B cell (primary cell): Measurements from ENCODE around the gene GEMIN4. TPM values are rescaled to one million over a fixed set of nuclear protein-coding genes. Genes with fewer than 3 reads are reported as not detected.
"Not testable (repeated sequence)": the region's sequence is repeated elsewhere in the genome, so short reads cannot be mapped to it uniquely, and the experiment has no call there.

ENCODE experiments used
- ATAC-seq: fragments of 200-7000 bp; cut with Tn5 transposase; one replicate; pipeline ENCODE4 v1.10.0; 2021; ENCODE audit warnings: low read depth, mild to moderate bottlenecking, moderate number of reproducible peaks, moderate library complexity
- CTCF ChIA-PET: fragments of 350-600 bp; sonication (Branson Sonifier 250); formaldehyde crosslinking; loops from one replicate; lab custom pipeline; 2021; ENCODE audit warnings: antibody characterized with exemption, inconsistent platforms; lab: Charles Lee
- POLR2A ChIA-PET: fragments of 350-600 bp; sonication (Branson Sonifier 250); formaldehyde crosslinking; loops from one replicate; lab custom pipeline; 2021; ENCODE audit warnings: antibody characterized with exemption; lab: Charles Lee
- DNase-seq: peaks from one replicate; pipeline ENCODE4 v3.0.0; 2013
- H2AFZ ChIP-seq: 2 replicates; pipeline ENCODE4 v1.6.1; 2012; ENCODE audit warnings: mild to moderate bottlenecking, low read depth, low read length; ENCODE audit not compliant: insufficient read depth, poor library complexity, severe bottlenecking
- H3K27ac ChIP-seq, 2 donors: 1 replicate in 1 of 2; 2 replicates in 1 of 2; pipeline ENCODE4 v1.5.1; 2012 to 2013; ENCODE audit warnings: low read length in 2 of 2, mild to moderate bottlenecking in 2 of 2, moderate library complexity in 1 of 2
- H3K27me3 ChIP-seq, 4 experiments: fragments of 200-600 bp in 1 of 4; sonication (generic) in 1 of 4; replicated peaks in 1 of 4; 1 replicate in 2 of 4; 2 replicates in 2 of 4; pipeline versions ENCODE4 v1.6.1 to v1.7.0; 2013 to 2016; ENCODE audit warnings: low read length in 3 of 4, mild to moderate bottlenecking in 2 of 4, mixed read lengths in 1 of 4, moderate library complexity in 1 of 4; ENCODE audit not compliant: insufficient read depth in 4 of 4, control insufficient read depth in 3 of 4; ENCODE audit errors: control extremely low read depth in 1 of 4
- H3K36me3 ChIP-seq, 2 experiments: replicated peaks in 1 of 2; 1 replicate in 1 of 2; 2 replicates in 1 of 2; pipeline versions ENCODE4 v1.6.1 to v1.7.1; 2013; ENCODE audit warnings: low read length in 1 of 2; ENCODE audit not compliant: insufficient read depth in 2 of 2, control insufficient read depth in 1 of 2; ENCODE audit errors: control extremely low read depth in 1 of 2, extremely low read depth in 1 of 2
- H3K4me1 ChIP-seq, 2 donors: fragments of 200-600 bp in 1 of 2; sonication (generic) in 1 of 2; 1 replicate in 1 of 2; 2 replicates in 1 of 2; pipeline versions ENCODE4 v1.5.1 to v1.6.1; 2013 to 2017; ENCODE audit warnings: low read length in 2 of 2; ENCODE audit not compliant: control insufficient read depth in 2 of 2, insufficient read depth in 2 of 2
- H3K4me2 ChIP-seq: replicated peaks from 2 replicates; pipeline ENCODE3; 2012; ENCODE audit warnings: mild to moderate bottlenecking, low read depth, low read length; ENCODE audit not compliant: poor library complexity, severe bottlenecking
- H3K4me3 ChIP-seq, 5 experiments: fragments of 200-600 bp in 1 of 5; sonication (generic) in 1 of 5; 1 replicate in 3 of 5; 2 replicates in 2 of 5; pipeline versions ENCODE4 v1.5.1 to v1.7.0; 2011 to 2016; ENCODE audit warnings: low read length in 4 of 5, mild to moderate bottlenecking in 4 of 5, low read depth in 2 of 5, control low read depth in 1 of 5, moderate library complexity in 1 of 5; ENCODE audit not compliant: insufficient read depth in 1 of 5; ENCODE audit errors: control extremely low read depth in 1 of 5, extremely low read depth in 1 of 5
- H3K79me2 ChIP-seq: fragments of 200-600 bp; sonication (generic); one replicate; pipeline ENCODE4 v1.6.0; 2016; ENCODE audit warnings: low read length; ENCODE audit not compliant: control insufficient read depth, insufficient read depth
- H3K9ac ChIP-seq: fragments of 200-600 bp; sonication (generic); 2 replicates; pipeline ENCODE4 v1.6.1; 2017; ENCODE audit warnings: mild to moderate bottlenecking, low read length, moderate library complexity
- H3K9me3 ChIP-seq, 3 donors: one replicate each; pipeline versions ENCODE4 v1.6.1 to v1.7.1; 2013; ENCODE audit warnings: low read length in 2 of 3; ENCODE audit not compliant: control insufficient read depth in 2 of 3, insufficient read depth in 1 of 3; ENCODE audit errors: control extremely low read depth in 1 of 3
- H4K20me1 ChIP-seq: 2 replicates; pipeline ENCODE4 v1.6.0; 2012; ENCODE audit warnings: mild to moderate bottlenecking, low read length; ENCODE audit not compliant: insufficient read depth, control insufficient read depth, poor library complexity, severe bottlenecking
- H3K27ac Mint-ChIP-seq: one replicate; pipeline ENCODE4 v1.8.0; 2021; ENCODE audit warnings: mixed read lengths
- H3K27me3 Mint-ChIP-seq: one replicate; pipeline ENCODE4 v1.8.0; 2021; ENCODE audit warnings: mixed read lengths
- H3K4me1 Mint-ChIP-seq: one replicate; pipeline ENCODE4 v1.8.0; 2021; ENCODE audit warnings: mixed read lengths
- H3K4me3 Mint-ChIP-seq: one replicate; pipeline ENCODE4 v1.8.0; 2021; ENCODE audit warnings: mixed read lengths
- H3K9me3 Mint-ChIP-seq: one replicate; pipeline ENCODE4 v1.8.0; 2022; ENCODE audit warnings: mixed read lengths; ENCODE audit not compliant: insufficient read depth
- CTCF ChIP-seq: fragments of 200-600 bp; IDR thresholded peaks from one replicate; pipeline ENCODE4 v1.8.0; 2022; ENCODE audit warnings: antibody characterized with exemption, mild to moderate bottlenecking
- EZH2 ChIP-seq: IDR thresholded peaks from 2 replicates; pipeline ENCODE4 v1.6.1; 2012; ENCODE audit warnings: borderline replicate concordance, low read depth, mild to moderate bottlenecking, moderate library complexity, low read length; ENCODE audit not compliant: insufficient read depth, poor library complexity, severe bottlenecking
- WGBS: methylation state at CpG from one replicate; pipeline ENCODE4 v1.1.5; 2013; ENCODE audit warnings: missing lambda C conversion rate; ENCODE audit not compliant: insufficient coverage; 5-methylcytosine and 5-hydroxymethylcytosine counted together
- intact Hi-C: fragments of 100-400 bp; cut with micrococcal nuclease; formaldehyde crosslinking; loops from one replicate; pipeline ENCODE4 v1.10.0; 2022
- polyA plus RNA-seq: library from polyadenylated mRNA; depleted of rRNA; stranded (reverse); fragments of >200 nt; gene quantifications from 2 replicates; pipeline ENCODE4 v1.2.3, GENCODE V29; 2012
- total RNA-seq, 2 donors: library from RNA; stranded (reverse); fragments of 120-200 nt in 1 of 2; gene quantifications; 1 replicate in 1 of 2; 2 replicates in 1 of 2; pipeline versions ENCODE4 v1.2.3 to v1.2.4, GENCODE V29; 2013 to 2022

Gene GEMIN4
- total and polyA plus RNA-seq, 2 donors (not counting 1 experiment from before 2014, with no cell fraction given), result 25.6 to 26.1 TPM

GRCh38 chr17:789931-790873 is 38.1 kb upstream of the GEMIN4 start:
- Histone ChIP-seq H3K79me2 (peaks cover 13% of the 10 kb centered on the region), H3K36me3 (peaks cover 7 to 45% of the 10 kb centered on the region in 2 experiments)
- H3K27me3 ChIP-seq, H2AFZ ChIP-seq, H3K9me3 ChIP-seq, H3K9me3 Mint-ChIP-seq, ATAC-seq, H3K27me3 Mint-ChIP-seq, H3K27ac ChIP-seq, H3K4me2 ChIP-seq, H3K4me3 Mint-ChIP-seq, DNase-seq, H3K4me1 Mint-ChIP-seq, H3K4me3 ChIP-seq, H3K9ac ChIP-seq, H3K4me1 ChIP-seq, POLR2A ChIA-PET, CTCF ChIA-PET, H4K20me1 ChIP-seq, intact Hi-C loops, H3K27ac Mint-ChIP-seq: not testable (repeated sequence)
- 94% methylated on average over 22 of the region's 38 CpGs for WGBS

DNA sequence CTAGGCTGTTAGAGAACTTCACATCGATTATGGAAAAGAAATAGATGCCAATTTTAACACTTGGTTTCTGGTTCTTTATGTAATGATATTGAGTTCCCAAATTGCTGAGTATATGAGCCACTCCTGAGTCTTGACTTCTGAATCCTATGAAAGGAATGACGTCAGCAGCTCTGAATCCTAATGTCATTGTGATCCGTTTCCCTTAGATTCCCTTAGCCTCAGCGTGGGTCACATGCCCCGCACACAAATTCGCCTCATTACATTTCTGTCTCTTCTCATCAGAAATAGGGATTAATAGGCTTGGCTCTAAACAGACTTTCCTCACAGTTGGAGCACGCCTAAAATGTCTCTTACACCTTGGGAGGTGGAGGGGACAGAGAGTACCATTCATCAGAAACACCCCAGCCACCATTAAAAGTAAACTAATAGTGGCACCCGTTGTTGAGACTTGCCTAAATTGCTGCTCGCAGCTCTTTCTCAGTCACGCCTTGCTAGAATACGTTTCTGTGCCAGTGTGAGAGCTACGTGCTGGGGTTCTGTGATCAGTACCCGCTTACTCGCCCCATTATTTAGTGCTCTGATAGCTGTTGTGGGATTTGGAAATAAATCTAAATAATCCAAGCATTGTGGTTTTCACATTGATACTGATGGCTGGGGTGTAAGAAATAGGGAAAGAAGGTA is 37.2 kb upstream of the GEMIN4 start:
- H4K20me1 ChIP-seq, result peaks cover 5% of the 10 kb centered on the region
- H3K27ac Mint-ChIP-seq, result no peak overlapping the region
- no peaks in the 10 kb centered on the region for H3K9me3 ChIP-seq
- ChIA-PET CTCF (no interaction called here), POLR2A (no interaction called here)
- H2AFZ ChIP-seq, result no peak overlapping the region
- DNase-seq (no peak), ATAC-seq (no peak)
- H3K9ac ChIP-seq, result no peak overlapping the region
- TF ChIP-seq EZH2 (no peak), CTCF (no peak)
- no peaks in the 10 kb centered on the region for H3K27me3 ChIP-seq
- WGBS, result 97% methylated on average over 9 of the region's 14 CpGs
- H3K4me1 ChIP-seq, result no peaks in the 10 kb centered on the region
- H3K79me2 ChIP-seq, result peaks cover 13% of the 10 kb centered on the region
- H3K36me3 ChIP-seq, result peaks cover 7 to 50% of the 10 kb centered on the region in 2 experiments
- no peaks in the 10 kb centered on the region for H3K27me3 Mint-ChIP-seq
- no peak overlapping the region for H3K4me3 Mint-ChIP-seq
- H3K4me1 Mint-ChIP-seq, result peaks cover 4% of the 10 kb centered on the region
- no peak overlapping the region for H3K27ac ChIP-seq
- H3K4me3 ChIP-seq, result no peak overlapping the region
- no peak overlapping the region for H3K4me2 ChIP-seq
- intact Hi-C loops, result no loop called here
- no peaks in the 10 kb centered on the region for H3K9me3 Mint-ChIP-seq
